ENCODE results near the gene IL17C. TPM values are rescaled to one million over a fixed set of nuclear protein-coding genes. Genes with fewer than 3 reads are reported as not detected.

Gene IL17C
- 0.29 and 1.4 TPM in 2 replicates for total RNA-seq

GRCh38 chr16:88638323-88639230 is at the start of gene IL17C:
Gene IL17C, plus strand, starts transcription at chr16:88638572. Its CDS starts 70 bp downstream, at chr16:88638642.
- no peak for TF ChIP-seq CTCF (IDR thresholded peaks at IDR 0.05; ENCODE audit: insufficient read depth, low read length, poor library complexity, severe bottlenecking)
- no peaks in the 10 kb centered on the region for H3K36me3 ChIP-seq (ENCODE audit: control insufficient read depth, insufficient read depth, low read length)
- peaks cover 34% of the 10 kb centered on the region for H3K27me3 ChIP-seq (ENCODE audit: control insufficient read depth, insufficient read depth, low read length)
- DNase-seq (ENCODE audit: low read depth) = no peak
- H3K4me3 ChIP-seq (ENCODE audit: low read depth, low read length) = no peak within 1 kb of the TSS

- no peak for DNase-seq (ENCODE audit: low read depth)
- TF ChIP-seq CTCF (IDR thresholded peaks at IDR 0.05; ENCODE audit: insufficient read depth, low read length, poor library complexity, severe bottlenecking) = no peak
These were observed 49.6 kb upstream of the IL17C start for GRCh38 chr16:88588754-88589153.

GRCh38 chr16:88589441-88589840 is 48.9 kb upstream of the IL17C start:
- no peak for DNase-seq (ENCODE audit: low read depth)
- H3K36me3 ChIP-seq (ENCODE audit: control insufficient read depth, insufficient read depth, low read length) = peaks cover 1% of the 10 kb centered on the region
- H3K27me3 ChIP-seq (ENCODE audit: control insufficient read depth, insufficient read depth, low read length) = no peaks in the 10 kb centered on the region
- no peak overlapping the region for H3K4me3 ChIP-seq (ENCODE audit: low read depth, low read length)
- TF ChIP-seq CTCF (IDR thresholded peaks at IDR 0.05; ENCODE audit: insufficient read depth, low read length, poor library complexity, severe bottlenecking) = no peak

More at GRCh38 chr16:88588754-88589153, 49.6 kb upstream of the IL17C start:
- H3K4me3 ChIP-seq (ENCODE audit: low read depth, low read length) = no peak overlapping the region
- no peaks in the 10 kb centered on the region for H3K27me3 ChIP-seq (ENCODE audit: control insufficient read depth, insufficient read depth, low read length)
- H3K36me3 ChIP-seq (ENCODE audit: control insufficient read depth, insufficient read depth, low read length) = peaks cover 1% of the 10 kb centered on the region

GRCh38 chr16:88591577-88592021 is 46.8 kb upstream of the IL17C start:
- no peak overlapping the region for H3K4me3 ChIP-seq (ENCODE audit: low read depth, low read length)
- no peaks in the 10 kb centered on the region for H3K27me3 ChIP-seq (ENCODE audit: control insufficient read depth, insufficient read depth, low read length)
- no peak for TF ChIP-seq CTCF (IDR thresholded peaks at IDR 0.05; ENCODE audit: insufficient read depth, low read length, poor library complexity, severe bottlenecking)
- H3K36me3 ChIP-seq (ENCODE audit: control insufficient read depth, insufficient read depth, low read length) = peaks cover 1% of the 10 kb centered on the region
- DNase-seq (ENCODE audit: low read depth) = no peak

- DNase-seq (ENCODE audit: low read depth) = no peak
- H3K27me3 ChIP-seq (ENCODE audit: control insufficient read depth, insufficient read depth, low read length) = no peaks in the 10 kb centered on the region
- H3K4me3 ChIP-seq (ENCODE audit: low read depth, low read length) = no peak overlapping the region
- peaks cover 1% of the 10 kb centered on the region for H3K36me3 ChIP-seq (ENCODE audit: control insufficient read depth, insufficient read depth, low read length)
- no peak for TF ChIP-seq CTCF (IDR thresholded peaks at IDR 0.05; ENCODE audit: insufficient read depth, low read length, poor library complexity, severe bottlenecking)
These were observed 45.3 kb upstream of the IL17C start for GRCh38 chr16:88593061-88593460.

All from kidney epithelial cell (primary cell).